Putamen (tissue), 1 donor: ENCODE results near the gene FXYD7.
"Not testable (repeated sequence)": the region's sequence is repeated elsewhere in the genome, so short reads cannot be mapped to it uniquely, and the experiment has no call there.

Source experiments
- DNase-seq: peaks from one replicate; pipeline ENCODE4 v3.0.0-alpha.2; 2016; ENCODE audit warnings: low spot score

Gene FXYD7

DNA sequence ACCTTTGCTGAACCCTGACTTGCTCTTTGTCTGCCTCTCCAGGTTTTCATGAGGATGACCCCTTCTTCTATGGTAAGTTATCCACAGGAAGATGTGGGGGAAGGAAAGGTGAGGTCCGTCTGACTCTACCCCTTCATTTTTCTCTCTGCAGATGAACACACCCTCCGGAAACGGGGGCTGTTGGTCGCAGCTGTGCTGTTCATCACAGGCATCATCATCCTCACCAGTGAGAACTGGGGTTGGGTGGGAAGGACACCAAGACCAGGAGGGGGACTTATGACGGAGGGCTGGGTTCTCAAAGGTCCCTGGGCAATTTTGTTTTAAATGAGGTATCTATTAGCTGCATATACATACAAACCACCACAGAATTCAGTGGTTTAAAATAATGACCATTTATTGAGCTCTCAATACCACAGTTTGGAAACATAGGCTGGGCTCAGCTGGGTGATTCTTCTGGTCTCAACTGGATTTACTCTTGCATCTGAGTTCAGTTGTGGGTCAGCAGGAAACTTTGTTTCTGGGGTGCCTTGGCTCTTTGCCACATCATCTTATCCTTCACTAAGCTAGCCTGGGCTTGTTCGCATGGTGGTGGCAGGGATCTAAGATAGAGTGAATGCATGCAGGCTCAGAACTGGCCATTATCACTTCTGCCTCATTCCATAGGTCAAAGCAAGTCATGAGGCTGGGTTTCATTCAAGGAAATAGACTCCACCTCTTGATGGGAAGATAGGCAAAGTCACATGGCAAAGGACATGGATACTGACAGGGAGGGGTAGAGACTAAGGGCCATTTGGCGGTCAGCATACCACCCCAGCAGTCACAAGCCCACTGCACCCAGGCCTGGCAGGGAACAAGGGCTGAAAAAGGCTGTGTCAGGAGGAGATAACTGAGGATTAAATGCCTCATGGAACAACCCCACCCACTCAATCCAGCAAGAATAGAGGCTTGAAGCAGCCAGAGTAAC, 23.3 kb downstream of the FXYD7 start:
- DNase-seq: no peak

DNA sequence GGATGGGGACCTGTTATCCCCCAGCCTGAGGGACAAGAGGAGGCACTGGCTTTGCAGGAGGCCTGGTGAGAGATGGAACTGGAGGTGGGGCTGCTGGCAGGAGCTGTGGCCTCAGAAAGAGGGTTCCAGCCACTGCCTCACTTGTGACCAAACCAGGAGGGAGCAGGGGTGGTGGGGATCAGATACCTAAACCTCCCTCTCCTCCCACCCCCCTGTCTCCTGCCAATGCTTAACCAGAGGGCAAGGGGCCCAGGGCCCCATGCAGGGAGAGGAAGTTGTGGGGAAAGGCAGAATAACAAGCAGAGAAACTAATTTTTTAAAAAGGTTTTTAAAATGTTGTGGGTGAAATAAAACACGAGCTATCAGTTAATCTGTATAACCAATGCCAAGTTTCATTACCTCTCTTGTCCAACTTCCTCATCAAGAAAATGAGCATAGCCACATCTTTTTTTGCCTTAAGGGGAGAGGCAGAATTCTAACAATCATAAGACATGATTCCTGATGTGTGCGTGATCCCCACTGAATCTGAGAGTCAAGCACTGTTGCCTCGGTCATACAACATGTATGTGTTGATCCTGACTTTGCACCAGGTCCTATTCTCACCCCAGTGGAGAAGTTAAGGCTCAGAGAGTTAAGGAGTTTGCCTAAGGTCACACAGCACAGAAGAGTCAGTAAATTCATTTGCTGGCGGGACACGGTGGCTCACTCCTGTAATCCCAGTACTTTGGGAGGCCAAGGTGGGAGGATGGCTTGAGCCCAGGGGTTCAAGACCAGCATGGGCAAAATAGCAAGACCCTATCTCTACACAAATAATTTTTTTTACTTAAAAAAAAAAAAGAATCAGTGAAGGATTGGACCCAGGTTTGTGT, 24.4 kb downstream of the FXYD7 start:
- DNase-seq: no peak

DNA sequence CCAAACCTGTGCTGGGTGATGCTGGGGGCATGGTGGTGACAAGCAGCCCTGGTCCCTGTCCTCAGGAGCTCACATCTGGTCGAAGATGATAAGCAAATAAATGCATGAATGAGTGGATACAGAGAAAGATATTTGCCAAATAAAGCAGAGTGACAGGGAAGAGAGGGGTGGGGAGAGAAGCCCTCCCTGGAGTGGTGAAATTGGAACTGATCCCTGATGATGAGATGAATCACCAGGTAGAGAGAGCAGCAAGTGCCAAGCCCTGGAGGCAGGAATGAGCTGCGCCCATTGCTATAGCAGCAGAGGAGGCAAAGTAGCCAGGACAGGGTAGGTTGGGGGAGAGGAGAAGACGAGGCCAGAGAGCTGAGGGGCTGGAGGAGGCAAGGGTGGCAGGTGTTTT, 25.1 kb downstream of the FXYD7 start:
- no peak for DNase-seq

DNA sequence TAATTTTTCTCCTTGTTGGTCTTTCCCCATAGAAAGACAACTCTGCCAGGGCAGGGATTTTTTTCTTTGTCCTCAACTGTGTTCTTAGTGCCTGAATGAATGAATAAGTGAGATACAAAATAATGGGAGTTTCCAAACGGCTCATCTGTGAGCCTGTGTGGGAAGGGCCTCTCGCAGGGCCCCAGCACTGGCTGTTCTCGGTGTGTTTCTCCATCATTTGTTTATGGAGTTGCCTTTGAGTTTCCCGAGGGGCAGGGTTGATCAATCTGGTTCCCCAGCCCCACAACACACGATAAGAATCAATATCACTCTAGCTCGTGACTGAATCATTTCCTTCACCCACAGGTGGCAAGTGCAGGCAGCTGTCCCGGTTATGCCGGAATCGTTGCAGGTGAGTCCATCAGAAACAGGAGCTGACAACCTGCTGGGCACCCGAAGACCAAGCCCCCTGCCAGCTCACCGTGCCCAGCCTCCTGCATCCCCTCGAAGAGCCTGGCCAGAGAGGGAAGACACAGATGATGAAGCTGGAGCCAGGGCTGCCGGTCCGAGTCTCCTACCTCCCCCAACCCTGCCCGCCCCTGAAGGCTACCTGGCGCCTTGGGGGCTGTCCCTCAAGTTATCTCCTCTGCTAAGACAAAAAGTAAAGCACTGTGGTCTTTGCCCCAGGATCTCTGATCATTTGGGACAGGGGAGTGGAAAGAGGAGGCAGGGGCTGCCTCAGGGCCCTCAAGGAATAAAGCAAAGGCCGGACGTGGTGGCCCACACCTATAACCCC, 26.4 kb downstream of the FXYD7 start:
- no peak for DNase-seq

DNA sequence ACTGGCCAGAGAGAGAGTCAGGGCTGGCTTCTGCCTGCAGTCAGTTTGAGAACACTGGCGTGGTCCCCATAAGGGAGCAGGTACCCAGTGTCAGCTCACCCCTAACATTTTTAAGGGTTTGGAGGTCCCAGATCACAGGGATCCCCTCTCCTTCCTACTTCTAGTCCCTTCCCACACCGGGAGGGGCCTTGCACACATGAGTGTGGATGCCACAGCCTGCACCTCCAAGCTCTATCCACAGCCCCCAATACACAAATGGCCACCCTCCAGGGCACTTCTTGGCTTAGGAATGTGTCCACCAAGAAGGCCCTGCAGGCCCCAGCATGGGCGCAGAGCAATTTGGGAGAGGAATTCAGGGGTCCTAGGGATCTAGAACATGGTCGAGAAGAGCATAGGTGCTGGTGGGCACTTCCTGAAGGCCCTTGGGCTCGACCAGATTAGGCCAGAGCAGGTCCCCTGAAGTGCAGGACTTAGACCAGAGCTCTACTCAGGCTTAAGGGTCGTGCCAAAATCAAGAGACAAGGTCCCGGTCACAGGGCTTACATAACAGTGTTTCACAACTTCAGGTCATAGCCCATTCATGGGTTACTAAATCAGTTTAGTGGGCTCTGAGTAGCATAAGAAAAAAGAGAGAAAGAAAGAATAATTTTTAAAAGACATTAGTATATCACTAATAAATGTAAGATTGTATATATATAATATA, 27.5 kb downstream of the FXYD7 start:
- no peak for DNase-seq

DNA sequence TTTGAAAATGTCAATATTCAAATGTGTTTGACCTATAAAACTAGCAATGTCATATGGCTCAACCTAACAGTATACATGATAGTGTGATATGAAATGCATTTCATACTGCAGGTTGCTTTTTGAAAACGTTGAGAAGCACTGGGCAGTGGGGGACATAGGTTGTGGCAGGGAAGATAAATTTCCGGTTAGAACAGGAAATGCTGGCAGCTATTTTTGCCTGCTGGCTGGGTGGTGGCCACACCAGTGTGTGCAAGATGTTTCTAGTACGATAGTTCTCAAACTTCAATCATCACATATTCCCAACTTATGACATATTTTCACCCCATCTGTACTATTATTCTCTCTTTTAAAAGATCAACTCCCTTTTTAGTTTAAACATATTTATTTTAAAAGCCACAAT, 28.7 kb downstream of the FXYD7 start:
- DNase-seq: no peak

DNA sequence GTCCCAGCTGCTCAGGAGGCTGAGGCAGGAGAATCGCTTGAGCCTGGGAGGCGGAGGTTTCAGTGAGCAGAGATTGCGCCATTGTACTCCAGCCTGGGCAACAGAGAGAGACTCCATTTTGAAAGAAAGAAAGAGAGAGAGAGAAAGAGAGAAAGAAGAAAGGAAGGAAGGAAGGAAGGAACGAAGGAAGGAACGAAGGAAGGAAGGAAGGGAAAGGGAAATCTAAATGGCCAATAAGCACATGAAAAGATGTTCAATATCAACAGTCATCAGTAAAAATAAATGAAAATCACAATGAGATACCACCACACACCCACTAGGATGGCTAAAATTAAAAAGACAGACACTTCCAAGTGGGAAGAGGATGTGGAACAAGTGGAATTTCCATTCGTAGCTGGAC, 31.2 kb downstream of the FXYD7 start:
- no peak for DNase-seq

DNA sequence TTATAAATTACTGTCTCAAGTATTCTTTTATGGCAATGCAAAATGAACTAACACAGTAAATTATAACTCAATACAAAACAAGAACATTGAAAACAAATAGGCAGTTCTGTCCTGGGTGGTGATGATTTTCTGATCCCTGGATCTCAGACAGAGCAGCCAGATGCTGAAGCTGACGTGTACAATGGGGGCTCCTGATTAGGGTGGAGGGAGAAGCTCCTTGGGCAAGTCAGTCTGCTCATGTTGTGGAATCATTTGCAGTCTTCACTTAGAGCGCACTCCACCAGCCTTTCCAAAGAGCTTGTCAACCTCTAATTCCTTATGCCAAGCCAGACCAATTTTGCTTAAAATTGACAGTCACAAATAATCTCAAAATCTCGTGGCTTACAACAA, 33.1 kb downstream of the FXYD7 start:
- no peak for DNase-seq

DNA sequence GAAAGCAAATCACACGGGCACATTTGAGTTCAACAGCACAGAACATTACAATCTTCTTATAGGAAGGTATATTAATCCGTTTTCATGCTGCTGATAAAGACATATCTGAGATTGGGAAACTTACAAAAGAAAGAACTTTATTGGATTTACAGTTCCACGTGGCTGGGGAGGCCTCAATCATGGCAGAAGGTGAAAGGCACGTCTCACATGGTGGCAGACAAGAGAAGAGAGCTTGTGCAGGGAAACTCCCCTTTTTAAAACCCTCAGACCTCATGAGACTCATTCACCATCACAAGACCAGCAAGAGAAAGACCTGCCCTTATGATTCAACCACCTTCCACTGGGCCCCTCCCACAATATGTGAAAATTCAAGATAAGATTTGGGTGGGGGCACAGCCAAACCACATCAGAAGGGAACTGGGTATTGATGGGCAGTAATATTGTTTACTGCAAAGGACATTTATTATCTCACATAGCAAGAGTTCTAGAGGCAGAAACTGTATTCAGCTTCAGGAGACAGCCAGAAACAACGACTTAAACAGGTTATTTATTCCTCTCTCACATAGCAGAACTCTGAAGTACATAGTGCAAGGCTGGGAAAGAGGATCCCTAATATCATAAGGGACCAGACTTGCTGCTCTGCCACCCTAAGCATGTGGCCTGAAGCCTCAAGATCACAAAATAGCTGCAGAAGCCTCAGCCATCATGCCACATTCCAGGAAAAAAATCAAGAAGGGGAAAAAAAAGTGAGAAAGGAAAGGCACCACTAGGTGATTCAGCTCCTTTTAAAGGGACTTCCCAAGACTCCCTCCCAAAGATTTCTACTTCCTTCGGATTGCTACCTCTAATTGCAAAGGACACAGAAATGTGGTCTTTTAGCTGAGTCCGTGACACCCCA, 34.6 kb downstream of the FXYD7 start:
- DNase-seq: no peak

DNA sequence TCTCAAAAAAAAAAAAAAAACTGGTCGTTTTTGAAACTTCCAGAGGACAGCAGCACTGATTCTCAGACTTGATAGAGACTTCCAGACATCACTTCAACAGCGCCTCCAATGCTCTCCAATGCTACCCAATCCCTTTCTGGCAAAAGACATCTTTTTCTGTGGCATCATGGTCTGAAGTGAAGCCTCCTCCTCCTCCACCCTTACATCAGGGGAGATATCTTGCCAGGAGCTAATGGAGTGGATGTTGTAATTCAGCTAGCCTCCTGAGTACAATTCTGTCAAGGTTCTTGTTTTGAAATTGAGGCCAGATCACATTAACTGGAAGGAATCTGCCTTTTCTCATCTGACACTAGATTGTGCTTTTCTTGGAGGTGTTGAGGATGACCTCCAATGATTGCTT, 35.6 kb downstream of the FXYD7 start:
- no peak for DNase-seq

DNA sequence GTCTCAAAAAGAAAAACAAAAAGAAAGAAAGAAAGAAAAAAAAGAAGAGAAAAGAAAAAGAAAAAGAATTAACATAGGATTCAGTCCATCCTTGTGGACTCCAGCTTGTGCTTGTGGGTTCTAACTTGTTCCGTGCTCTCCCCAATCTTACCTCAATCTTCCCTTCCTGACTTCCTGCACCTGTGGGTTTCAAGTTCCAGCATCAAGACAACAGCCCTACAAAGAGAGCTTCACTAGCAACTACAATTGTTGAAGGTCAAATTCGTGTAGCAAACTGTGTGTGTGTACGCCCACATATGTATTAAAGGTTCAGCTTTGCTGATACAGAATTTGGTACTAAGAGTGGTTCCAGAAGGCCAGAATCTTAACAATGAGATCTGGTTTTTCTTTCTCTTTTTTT, 36.8 kb downstream of the FXYD7 start:
- DNase-seq: no peak

DNA sequence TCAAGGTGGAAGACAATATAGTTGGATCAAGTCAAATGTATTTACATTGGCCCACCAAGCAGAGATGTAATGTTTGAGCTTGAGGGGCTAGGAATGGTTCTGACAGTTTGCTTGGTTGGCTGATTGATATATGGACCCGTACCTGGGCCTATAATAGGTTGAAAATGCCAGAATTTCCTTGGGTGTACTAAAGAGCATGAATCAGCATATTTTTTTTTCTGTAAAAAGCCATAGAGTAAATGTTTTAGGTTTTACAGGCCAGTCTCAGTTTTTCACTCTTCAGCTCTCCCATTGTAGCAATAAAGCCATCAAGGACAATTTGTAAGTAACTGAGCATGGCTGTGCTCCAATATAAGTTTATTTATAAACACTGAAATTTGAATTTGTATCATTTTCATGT, 38.3 kb downstream of the FXYD7 start:
- DNase-seq: no peak

DNA sequence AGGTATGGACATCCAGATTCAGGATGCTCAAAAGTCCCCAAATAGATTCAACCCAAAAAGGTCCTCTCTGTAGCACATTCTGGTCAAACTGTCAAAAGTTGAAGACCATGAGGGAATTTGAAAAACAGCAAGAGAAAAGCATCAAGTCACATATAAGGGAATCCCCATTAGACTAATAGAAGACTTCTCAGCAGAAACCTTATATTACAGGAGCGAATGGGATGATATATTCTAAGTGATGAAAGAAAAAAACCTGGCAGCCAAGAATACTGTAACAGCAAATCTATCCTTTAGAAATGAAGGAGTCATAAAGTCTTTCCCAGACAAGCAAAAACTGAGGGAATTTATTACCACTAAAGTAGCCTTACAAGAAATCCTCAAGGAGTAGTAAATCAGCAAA, 41.2 kb downstream of the FXYD7 start:
- DNase-seq: no peak

DNA sequence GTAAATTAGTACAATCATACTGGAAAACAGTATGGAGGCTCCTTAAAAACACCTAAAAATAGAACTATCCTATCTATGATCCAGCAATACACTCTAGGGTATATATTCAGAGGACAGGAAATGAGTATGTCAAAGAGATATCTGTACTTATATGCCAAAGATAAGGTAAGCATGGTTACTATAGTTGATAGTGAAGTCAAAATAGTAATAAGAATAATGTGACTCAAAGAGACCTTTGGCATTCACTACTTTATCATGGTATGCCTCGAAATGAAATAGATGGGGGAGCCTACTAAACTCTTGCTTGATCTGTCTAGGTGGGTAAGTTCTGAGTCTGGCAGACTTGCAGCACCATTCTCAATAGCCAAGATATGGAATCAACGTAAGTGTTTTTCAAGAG, 41.8 kb downstream of the FXYD7 start:
- no peak for DNase-seq

DNA sequence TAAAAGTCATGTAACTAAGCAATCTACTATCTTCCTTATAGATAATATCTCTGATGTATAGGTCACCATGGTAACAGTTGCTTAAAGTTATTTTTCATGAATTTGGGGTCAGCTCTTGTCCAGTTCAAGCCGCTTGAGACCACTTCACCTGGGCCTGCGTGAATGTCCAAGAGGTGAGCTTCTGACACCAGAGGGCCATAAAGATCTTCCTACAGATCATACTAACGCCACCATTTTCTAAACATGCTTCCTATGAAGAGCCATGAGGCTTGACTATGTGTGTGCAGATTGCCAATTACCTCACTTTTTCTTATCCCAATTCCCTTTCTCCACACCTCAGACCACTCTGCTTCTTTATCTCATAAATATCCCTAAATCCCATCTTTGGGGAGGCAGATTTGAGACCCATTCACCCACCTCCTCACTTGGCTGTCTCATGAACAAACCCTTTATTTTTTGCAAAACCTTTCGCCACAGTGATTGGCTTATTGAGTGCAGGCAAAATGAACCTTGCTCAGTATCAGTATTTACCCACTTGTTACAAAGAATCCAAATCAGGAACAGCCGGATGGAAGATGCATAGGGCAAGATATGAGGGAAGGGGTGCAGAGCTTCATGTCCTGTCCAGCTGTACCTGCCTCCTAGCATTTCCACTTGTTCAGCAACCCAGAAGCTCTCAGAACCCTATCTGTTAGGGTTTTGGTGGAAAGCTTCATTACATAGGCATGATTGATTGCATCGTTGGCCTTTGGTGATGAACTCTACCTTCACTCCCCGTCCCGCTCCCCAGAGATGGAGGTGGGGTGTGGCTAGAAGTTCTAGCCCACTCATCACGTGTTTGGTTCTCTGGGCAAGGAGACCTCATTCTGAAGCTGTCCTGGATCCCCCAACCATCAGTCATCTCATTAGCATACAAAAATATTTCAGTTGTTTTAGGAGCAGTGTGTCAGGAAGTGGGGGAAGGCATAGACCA, 51.2 kb downstream of the FXYD7 start:
- no peak for DNase-seq

DNA sequence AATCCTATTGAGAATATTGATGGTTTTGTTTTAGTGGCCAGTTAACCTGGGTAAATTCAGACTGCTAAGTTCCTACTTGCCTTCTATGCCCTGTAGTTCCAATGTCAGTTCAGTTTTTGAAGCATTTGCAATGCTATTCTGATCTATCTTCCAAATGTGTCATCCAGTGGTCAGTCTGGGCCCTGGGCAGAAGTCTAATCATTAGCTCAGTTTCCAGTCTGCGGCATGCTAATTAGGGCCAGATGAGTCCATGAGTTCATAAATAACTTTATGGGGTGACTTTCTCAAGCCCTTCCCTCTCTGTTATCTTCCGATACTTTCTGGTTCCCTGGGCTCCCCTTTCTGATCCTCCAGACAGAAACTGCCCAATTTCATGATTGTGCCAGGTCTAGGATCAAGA, 52.8 kb downstream of the FXYD7 start:
- no peak for DNase-seq

DNA sequence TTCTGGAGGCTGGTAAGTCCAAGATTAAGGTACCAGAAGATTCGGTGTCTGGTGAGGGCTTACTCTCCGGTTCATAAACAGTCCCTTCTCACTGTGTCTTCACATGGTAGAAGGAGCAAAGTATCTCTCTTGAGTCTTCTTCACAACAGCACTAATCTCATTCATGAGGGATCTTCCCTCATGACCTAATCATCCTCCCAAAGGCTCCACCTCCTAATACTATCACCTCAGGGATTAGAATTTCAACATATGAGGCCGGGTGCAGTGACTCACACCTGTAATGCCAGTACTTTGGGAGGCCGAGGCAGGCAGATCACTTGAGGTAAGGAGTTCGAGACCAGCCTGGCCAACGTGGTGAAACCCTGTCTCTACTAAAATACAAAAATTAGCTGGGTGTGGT, 53.8 kb downstream of the FXYD7 start:
- DNase-seq: not testable (repeated sequence)

DNA sequence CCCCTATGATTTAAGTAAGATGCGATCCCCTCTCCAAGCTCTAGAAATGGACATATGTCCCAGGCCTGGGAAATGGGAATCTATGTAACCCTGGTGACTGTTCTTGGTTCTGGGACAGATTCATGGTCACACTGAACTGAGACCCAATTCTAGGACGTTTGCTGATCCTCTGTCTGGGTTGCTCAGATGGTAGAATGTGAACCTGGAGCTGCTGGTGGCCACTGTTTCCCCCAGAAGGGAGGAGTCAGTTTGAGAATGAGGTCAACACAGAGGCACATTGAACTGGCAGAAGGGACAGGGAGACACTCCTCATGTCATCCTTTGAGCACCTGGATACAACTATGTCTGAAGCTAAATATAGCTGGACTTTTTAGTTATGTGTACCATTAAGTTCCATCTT, 56.4 kb downstream of the FXYD7 start:
- DNase-seq: no peak
